IPS-15b (cell line): Measurements from ENCODE around the gene TRAF3IP1.
"Not testable (repeated sequence)": the region's sequence is repeated elsewhere in the genome, so short reads cannot be mapped to it uniquely, and the experiment has no call there.

ENCODE experiments used
- H3K27me3 ChIP-seq: one replicate; pipeline ENCODE4 v1.6.1; 2013; ENCODE audit warnings: low read length; ENCODE audit not compliant: control insufficient read depth, insufficient read depth
- H3K36me3 ChIP-seq: one replicate; pipeline ENCODE4 v1.6.1; 2013; ENCODE audit warnings: low read length; ENCODE audit not compliant: control insufficient read depth, insufficient read depth
- H3K4me1 ChIP-seq: one replicate; pipeline ENCODE4 v1.6.1; 2013; ENCODE audit warnings: mild to moderate bottlenecking, low read length; ENCODE audit not compliant: control insufficient read depth, insufficient read depth
- H3K4me3 ChIP-seq: one replicate; pipeline ENCODE4 v1.5.1; 2013; ENCODE audit warnings: low read depth, low read length
- H3K9ac ChIP-seq: one replicate; pipeline ENCODE4 v1.6.1; 2013; ENCODE audit warnings: low read depth, mild to moderate bottlenecking, low read length
- H3K9me3 ChIP-seq: one replicate; pipeline ENCODE4 v1.6.1; 2013; ENCODE audit warnings: mild to moderate bottlenecking, low read length; ENCODE audit not compliant: control insufficient read depth, insufficient read depth

The TRAF3IP1 gene

DNA sequence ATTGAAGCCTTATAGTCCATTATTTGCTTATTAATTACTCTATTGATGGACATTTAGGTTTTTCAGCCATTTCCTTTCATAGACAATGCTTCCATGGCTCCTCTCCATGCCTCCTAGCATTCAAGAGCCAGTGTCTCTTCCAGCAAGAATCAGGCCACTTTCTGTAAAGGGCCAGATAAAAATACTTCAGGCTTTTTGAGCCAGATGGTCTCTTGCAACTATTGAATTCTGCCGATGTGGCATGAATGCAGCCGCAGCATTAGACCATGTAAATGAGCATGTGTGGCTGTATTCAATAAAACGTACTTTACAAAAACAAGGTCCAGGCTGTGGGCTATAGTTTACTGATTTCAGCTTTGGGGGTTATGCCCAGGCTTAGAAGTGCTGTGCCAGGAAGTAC, 38.5 kb downstream of the TRAF3IP1 start:
- H3K4me1 ChIP-seq = no peaks in the 10 kb centered on the region
- no peaks in the 10 kb centered on the region for H3K9me3 ChIP-seq
- no peaks in the 10 kb centered on the region for H3K27me3 ChIP-seq
- H3K9ac ChIP-seq = no peak overlapping the region
- H3K36me3 ChIP-seq = peaks cover 6% of the 10 kb centered on the region
- H3K4me3 ChIP-seq = no peak overlapping the region

DNA sequence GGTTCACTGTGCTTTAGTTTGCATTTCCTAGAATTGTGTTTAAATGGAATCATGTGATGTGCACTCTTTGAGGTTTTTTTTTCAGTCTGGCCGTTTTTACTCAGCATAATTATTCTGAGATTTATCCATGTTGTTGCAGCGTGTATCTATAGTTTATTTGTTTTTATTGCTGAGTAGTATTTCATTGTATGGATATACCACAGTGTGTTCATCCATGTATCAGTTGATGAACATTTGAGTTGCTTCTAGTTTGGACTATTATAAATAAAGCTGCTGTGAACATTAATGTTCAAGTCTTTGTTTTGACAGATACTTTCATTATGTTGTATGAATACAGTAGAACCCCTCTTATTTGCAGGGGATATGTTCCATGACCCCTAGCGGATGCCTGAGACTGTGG, 39.1 kb downstream of the TRAF3IP1 start:
- H3K9me3 ChIP-seq = no peaks in the 10 kb centered on the region
- no peak overlapping the region for H3K4me3 ChIP-seq
- H3K4me1 ChIP-seq = no peaks in the 10 kb centered on the region
- H3K9ac ChIP-seq = no peak overlapping the region
- peaks cover 3% of the 10 kb centered on the region for H3K36me3 ChIP-seq
- no peaks in the 10 kb centered on the region for H3K27me3 ChIP-seq

DNA sequence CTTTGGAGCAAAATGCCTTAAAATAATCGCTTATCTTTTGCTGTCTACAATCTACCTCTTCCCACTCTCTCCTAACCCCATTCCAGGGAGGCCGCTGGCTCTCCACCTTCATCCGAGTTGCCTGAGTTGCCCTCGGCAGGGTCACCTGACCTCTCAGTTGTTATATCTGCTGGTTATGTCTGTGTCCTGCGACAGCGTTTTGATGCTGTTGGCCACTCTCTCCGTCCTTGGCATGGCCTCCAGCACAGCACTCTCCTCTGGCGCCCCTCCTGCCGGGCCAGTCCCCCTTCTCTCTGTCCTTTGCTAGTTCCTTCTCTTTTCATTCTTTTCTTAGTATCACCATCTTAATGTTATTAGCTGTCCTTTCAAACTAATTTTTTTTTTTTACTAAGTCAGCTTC, 41.6 kb downstream of the TRAF3IP1 start:
- no peak overlapping the region for H3K4me3 ChIP-seq
- H3K9me3 ChIP-seq = no peaks in the 10 kb centered on the region
- H3K9ac ChIP-seq = no peak overlapping the region
- no peaks in the 10 kb centered on the region for H3K27me3 ChIP-seq
- H3K36me3 ChIP-seq = peaks cover 3% of the 10 kb centered on the region
- H3K4me1 ChIP-seq = no peaks in the 10 kb centered on the region

GRCh38 chr2:238362626-238363025, 42.3 kb downstream of the TRAF3IP1 start:
- Histone ChIP-seq H3K4me1 (no peaks in the 10 kb centered on the region), H3K4me3 (no peak overlapping the region)

GRCh38 chr2:238369591-238370040, 49.3 kb downstream of the TRAF3IP1 start:
- Histone ChIP-seq H3K9me3 (no peaks in the 10 kb centered on the region), H3K27me3 (no peaks in the 10 kb centered on the region), H3K4me3 (no peak overlapping the region), H3K4me1 (no peaks in the 10 kb centered on the region), H3K9ac (no peak overlapping the region), H3K36me3 (no peaks in the 10 kb centered on the region)

More at GRCh38 chr2:238362626-238363025, 42.3 kb downstream of the TRAF3IP1 start:
- peaks cover 3% of the 10 kb centered on the region for H3K36me3 ChIP-seq
- no peaks in the 10 kb centered on the region for H3K9me3 ChIP-seq
- no peaks in the 10 kb centered on the region for H3K27me3 ChIP-seq
- no peak overlapping the region for H3K9ac ChIP-seq

DNA sequence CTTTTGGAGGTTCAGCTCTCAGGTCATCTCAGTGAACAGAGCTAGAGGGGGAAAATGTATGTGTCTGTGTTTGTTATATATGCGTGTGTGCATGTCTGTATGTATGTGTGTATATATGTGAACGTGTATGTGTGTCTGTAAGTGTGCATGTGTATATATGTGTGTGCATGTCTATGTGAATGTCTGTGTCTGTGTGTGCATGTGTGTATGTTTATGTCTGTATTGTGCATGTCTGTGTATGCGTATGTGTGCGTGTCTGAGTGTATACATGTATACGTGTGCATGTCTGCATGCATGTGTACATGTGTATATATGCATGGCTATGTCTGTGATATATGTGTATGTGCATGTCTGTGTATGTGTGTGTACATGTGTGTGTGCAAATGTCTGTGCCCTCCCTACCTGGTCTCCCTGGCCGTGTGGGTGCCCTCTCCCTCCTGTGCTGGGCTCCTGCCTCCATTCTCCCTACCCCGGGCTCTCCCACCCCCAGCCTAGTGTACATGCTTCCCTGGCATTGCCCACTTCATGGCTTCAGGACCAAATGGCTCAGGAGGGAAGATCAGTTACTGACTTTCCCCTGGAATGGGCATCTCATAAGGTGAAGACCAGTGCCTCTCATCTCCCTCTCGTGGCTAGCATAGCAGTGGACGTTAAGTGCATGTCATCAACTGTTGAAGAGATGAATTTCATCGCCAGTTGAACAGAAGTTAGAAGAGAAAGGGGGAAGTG, 49.9 kb downstream of the TRAF3IP1 start:
- no peaks in the 10 kb centered on the region for H3K36me3 ChIP-seq
- H3K4me3 ChIP-seq = no peak overlapping the region
- H3K4me1 ChIP-seq = no peaks in the 10 kb centered on the region
- H3K27me3 ChIP-seq = no peaks in the 10 kb centered on the region
- H3K9ac ChIP-seq = no peak overlapping the region
- no peaks in the 10 kb centered on the region for H3K9me3 ChIP-seq

DNA sequence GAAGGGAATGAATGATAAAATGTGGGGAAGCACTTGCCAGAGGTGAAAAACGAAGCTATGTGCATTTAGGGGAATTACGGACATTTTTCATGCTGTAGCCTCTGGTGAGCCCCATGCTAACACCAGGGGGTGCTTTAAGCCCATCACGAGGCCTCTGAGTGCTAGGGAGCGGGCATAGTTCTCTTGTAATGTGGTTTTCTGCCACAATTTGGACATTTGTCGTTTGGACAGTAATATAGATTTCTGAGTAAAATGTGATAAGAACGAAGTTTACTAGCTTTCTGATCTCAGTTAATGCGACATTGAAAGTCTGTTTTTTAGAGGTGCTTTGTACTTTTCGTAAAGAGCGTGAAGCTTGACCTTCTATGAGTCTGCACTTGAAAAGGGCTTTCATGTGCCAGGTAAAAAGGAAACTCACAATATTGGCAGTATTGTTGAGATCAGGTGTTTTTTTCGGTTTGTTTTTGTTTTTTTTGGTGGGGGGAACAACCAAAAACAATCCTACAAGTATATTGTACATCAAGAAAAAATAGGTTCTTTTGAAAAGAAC, 50.6 kb downstream of the TRAF3IP1 start:
- Histone ChIP-seq H3K4me3 (no peak overlapping the region), H3K4me1 (no peaks in the 10 kb centered on the region), H3K9ac (no peak overlapping the region), H3K9me3 (no peaks in the 10 kb centered on the region), H3K36me3 (no peaks in the 10 kb centered on the region), H3K27me3 (no peaks in the 10 kb centered on the region)

- H3K4me1 ChIP-seq, H3K27me3 ChIP-seq, H3K9me3 ChIP-seq, H3K4me3 ChIP-seq, H3K36me3 ChIP-seq, H3K9ac ChIP-seq: not testable (repeated sequence)
Measured at GRCh38 chr2:238372277-238372676, 52.0 kb downstream of the TRAF3IP1 start.

DNA sequence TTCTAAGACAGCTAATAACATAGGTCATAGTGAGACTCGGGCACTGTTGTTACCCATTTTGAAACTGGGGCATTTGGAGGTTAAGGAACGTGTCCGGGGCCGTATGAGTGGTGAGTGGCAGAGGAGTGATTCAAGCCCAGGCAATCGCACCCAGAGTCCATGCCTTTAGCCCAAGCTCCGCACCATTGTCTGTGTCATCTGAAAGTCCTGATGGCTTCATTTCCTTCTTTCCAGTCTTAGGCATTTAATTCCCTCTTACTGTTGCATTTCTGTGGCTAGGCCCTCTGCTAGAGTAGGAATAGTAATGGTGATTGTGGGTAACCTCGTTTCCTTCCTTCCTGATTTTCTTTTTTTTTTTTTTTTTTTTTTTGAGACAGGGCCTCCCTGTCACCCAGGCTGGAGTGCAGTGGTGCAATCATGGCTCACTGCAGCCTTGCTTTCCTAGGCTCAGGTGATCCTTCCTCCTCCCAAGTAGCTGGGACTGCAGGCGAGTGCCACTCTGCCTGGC, 56.6 kb downstream of the TRAF3IP1 start:
- Histone ChIP-seq H3K9me3 (no peaks in the 10 kb centered on the region), H3K4me1 (peaks cover 4% of the 10 kb centered on the region), H3K27me3 (no peaks in the 10 kb centered on the region)

GRCh38 chr2:238378230-238379095, 58.1 kb downstream of the TRAF3IP1 start:
- Histone ChIP-seq H3K4me3 (no peak overlapping the region), H3K9me3 (no peaks in the 10 kb centered on the region), H3K9ac (no peak overlapping the region)

More for the DNA sequence above, 56.6 kb downstream of the TRAF3IP1 start:
- Histone ChIP-seq H3K9ac (no peak overlapping the region), H3K4me3 (no peak overlapping the region), H3K36me3 (peaks cover 3% of the 10 kb centered on the region)

DNA sequence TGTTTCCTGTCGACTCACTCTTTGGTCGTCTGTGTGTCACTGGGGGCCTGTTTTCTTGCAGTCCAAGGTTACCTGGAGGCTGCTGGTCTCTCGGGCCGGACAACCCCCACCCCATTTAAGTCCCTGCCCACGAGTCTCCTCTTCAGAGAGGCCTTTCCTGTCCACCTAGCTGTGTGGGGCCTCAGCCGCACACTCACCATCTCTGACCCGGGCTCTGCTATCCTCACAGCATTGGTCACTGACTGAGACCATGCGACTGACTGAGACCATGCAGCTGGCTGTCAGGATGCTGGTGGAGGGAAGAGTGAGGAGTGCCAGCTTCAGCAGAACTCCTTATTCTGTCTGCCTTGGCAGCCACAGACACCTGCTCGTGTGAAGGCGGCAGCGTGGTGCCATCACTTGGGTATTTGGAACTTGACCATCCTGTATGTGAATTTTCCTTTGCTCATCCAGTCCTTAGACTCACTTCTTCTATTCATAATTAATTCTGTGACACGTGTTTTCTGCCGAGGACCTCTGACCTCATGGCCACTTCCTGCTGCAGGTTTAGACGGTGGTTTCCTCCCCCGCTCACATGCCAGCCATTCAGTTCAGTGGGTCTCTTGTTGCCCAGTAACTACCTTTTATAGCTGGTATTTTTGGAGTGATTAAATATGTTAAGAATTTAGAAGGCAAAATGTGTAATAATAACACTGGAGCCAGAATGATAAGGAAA, 58.9 kb downstream of the TRAF3IP1 start:
- Histone ChIP-seq H3K9ac (no peak overlapping the region), H3K4me1 (peaks cover 4% of the 10 kb centered on the region), H3K36me3 (peaks cover 3% of the 10 kb centered on the region), H3K27me3 (no peaks in the 10 kb centered on the region), H3K9me3 (no peaks in the 10 kb centered on the region), H3K4me3 (no peak overlapping the region)

More at GRCh38 chr2:238378230-238379095, 58.1 kb downstream of the TRAF3IP1 start:
- Histone ChIP-seq H3K36me3 (peaks cover 3% of the 10 kb centered on the region), H3K4me1 (peaks cover 4% of the 10 kb centered on the region), H3K27me3 (no peaks in the 10 kb centered on the region)
